Lower lobe of right lung (tissue), 2 donors: Measurements from ENCODE around the gene POTEG. TPM values are rescaled to one million over a fixed set of nuclear protein-coding genes. Genes with fewer than 3 reads are reported as not detected.
A peak's percentile ranks its signal among the peaks of the same experiment; 100 is the strongest.
"Not testable (repeated sequence)": the region's sequence is repeated elsewhere in the genome, so short reads cannot be mapped to it uniquely, and the experiment has no call there.

Experiments used
- ATAC-seq, 2 donors: fragments of 200-7000 bp; cut with Tn5 transposase; one replicate each; pipeline ENCODE4 v1.9.1; 2020 to 2022; ENCODE audit warnings: mild to moderate bottlenecking in 2 of 2, moderate library complexity in 2 of 2
- DNase-seq: peaks from one replicate; pipeline ENCODE4 v3.0.0-alpha.2; 2020
- H3K27ac ChIP-seq: fragments of 200-600 bp; one replicate; pipeline ENCODE4 v1.8.0; 2022
- H3K27me3 ChIP-seq: fragments of 200-600 bp; one replicate; pipeline ENCODE4 v1.8.0; 2022; ENCODE audit warnings: low read depth
- H3K36me3 ChIP-seq: fragments of 200-600 bp; one replicate; pipeline ENCODE4 v1.8.0; 2022; ENCODE audit warnings: mild to moderate bottlenecking
- H3K4me1 ChIP-seq: fragments of 200-600 bp; one replicate; pipeline ENCODE4 v1.8.0; 2022
- H3K4me3 ChIP-seq: fragments of 200-600 bp; one replicate; pipeline ENCODE4 v1.8.0; 2022; ENCODE audit warnings: mild to moderate bottlenecking
- H3K9me3 ChIP-seq: fragments of 200-600 bp; one replicate; pipeline ENCODE4 v1.8.0; 2022
- intact Hi-C: fragments of 100-400 bp; cut with DNase I; formaldehyde crosslinking; loops from one replicate; pipeline ENCODE4 v1.11.0; 2022
- long read RNA-seq: library from polyadenylated mRNA; unstranded; transcript quantifications from one replicate; pipeline ENCODE4 v2.0.0, GENCODE V29; 2021
- total RNA-seq: library from RNA; stranded (reverse); fragmentation: NEBNext Ultra II Directional; extraction: Animal tissue kit (Norgen Biotek cat#: 25700); gene quantifications from one replicate; pipeline ENCODE4 v1.2.1, GENCODE V29; 2021
- donor health status: DM: no; HTN: yes; CAD: no; lungs with severe emphysema.

Gene POTEG
- not detected for total RNA-seq
- long read RNA-seq: 0 reads

GRCh38 chr14:19434241-19434640, at the start of gene POTEG:
Gene POTEG, minus strand, starts transcription at chr14:19434341. Its CDS starts 52 bp downstream, at chr14:19434289.
- H3K4me3 ChIP-seq, H3K27me3 ChIP-seq, H3K9me3 ChIP-seq, intact Hi-C loops, ATAC-seq, H3K36me3 ChIP-seq, DNase-seq, H3K4me1 ChIP-seq, H3K27ac ChIP-seq: not testable (repeated sequence)

- H3K9me3 ChIP-seq, H3K4me3 ChIP-seq, H3K27me3 ChIP-seq, intact Hi-C loops, H3K27ac ChIP-seq, DNase-seq, H3K36me3 ChIP-seq, H3K4me1 ChIP-seq, ATAC-seq: not testable (repeated sequence)
These were observed 48.0 kb upstream of the POTEG start for GRCh38 chr14:19482093-19482492.

GRCh38 chr14:19481421-19481820, 47.3 kb upstream of the POTEG start:
- intact Hi-C loops, H3K27ac ChIP-seq, H3K4me1 ChIP-seq, H3K9me3 ChIP-seq, H3K4me3 ChIP-seq, DNase-seq, H3K27me3 ChIP-seq, H3K36me3 ChIP-seq: not testable (repeated sequence)
- ATAC-seq: peak in 1 of 2 donors; percentile 3

- H3K9me3 ChIP-seq, H3K4me1 ChIP-seq, DNase-seq, H3K4me3 ChIP-seq, H3K27me3 ChIP-seq, intact Hi-C loops, H3K27ac ChIP-seq, H3K36me3 ChIP-seq: not testable (repeated sequence)
- peak; percentile 7 to 41 for ATAC-seq
These were observed 46.4 kb upstream of the POTEG start for GRCh38 chr14:19480491-19480890.

GRCh38 chr14:19445761-19446160, 11.6 kb upstream of the POTEG start:
- ATAC-seq, H3K4me1 ChIP-seq, DNase-seq, H3K36me3 ChIP-seq, H3K9me3 ChIP-seq, intact Hi-C loops, H3K4me3 ChIP-seq, H3K27me3 ChIP-seq, H3K27ac ChIP-seq: not testable (repeated sequence)

- intact Hi-C loops, H3K9me3 ChIP-seq, H3K36me3 ChIP-seq, H3K27ac ChIP-seq, H3K27me3 ChIP-seq, ATAC-seq, H3K4me3 ChIP-seq, H3K4me1 ChIP-seq, DNase-seq: not testable (repeated sequence)
These were observed 5.7 kb upstream of the POTEG start for GRCh38 chr14:19439826-19440225.

GRCh38 chr14:19439219-19439618, 5.1 kb upstream of the POTEG start:
- DNase-seq, H3K27ac ChIP-seq, H3K4me1 ChIP-seq, H3K27me3 ChIP-seq, intact Hi-C loops, H3K36me3 ChIP-seq, H3K4me3 ChIP-seq, ATAC-seq, H3K9me3 ChIP-seq: not testable (repeated sequence)

- ATAC-seq: peak in 1 of 2 donors; percentile 31
- H3K36me3 ChIP-seq, H3K4me3 ChIP-seq, H3K27me3 ChIP-seq, intact Hi-C loops, H3K27ac ChIP-seq, H3K4me1 ChIP-seq, DNase-seq, H3K9me3 ChIP-seq: not testable (repeated sequence)
These were observed 2.9 kb upstream of the POTEG start for GRCh38 chr14:19437126-19437443.

GRCh38 chr14:19436311-19437125, 2.4 kb upstream of the POTEG start:
- H3K27me3 ChIP-seq, intact Hi-C loops, H3K36me3 ChIP-seq, H3K4me3 ChIP-seq, DNase-seq, H3K9me3 ChIP-seq, H3K27ac ChIP-seq, H3K4me1 ChIP-seq: not testable (repeated sequence)
- peak; percentile 29 to 63 for ATAC-seq

- peak; percentile 13 to 53 for ATAC-seq
- H3K36me3 ChIP-seq, H3K4me1 ChIP-seq, H3K4me3 ChIP-seq, H3K27me3 ChIP-seq, DNase-seq, intact Hi-C loops, H3K9me3 ChIP-seq, H3K27ac ChIP-seq: not testable (repeated sequence)
These were observed 1.7 kb upstream of the POTEG start for GRCh38 chr14:19435852-19436251.

- H3K36me3 ChIP-seq, H3K4me1 ChIP-seq, H3K27me3 ChIP-seq, ATAC-seq, intact Hi-C loops, H3K27ac ChIP-seq, H3K4me3 ChIP-seq, H3K9me3 ChIP-seq: not testable (repeated sequence)
- peak; percentile 16 for DNase-seq
These were observed 750 bp upstream of the POTEG start for GRCh38 chr14:19434891-19435290.

GRCh38 chr14:19433765-19434164, 376 bp downstream of the POTEG start:
- DNase-seq, intact Hi-C loops: not testable (repeated sequence)

GRCh38 chr14:19408519-19408918, 25.6 kb downstream of the POTEG start:
- DNase-seq, H3K27me3 ChIP-seq, H3K27ac ChIP-seq: not testable (repeated sequence)

More at GRCh38 chr14:19433765-19434164, 376 bp downstream of the POTEG start:
- not testable (repeated sequence) for H3K27me3 ChIP-seq, H3K9me3 ChIP-seq, H3K4me1 ChIP-seq, H3K4me3 ChIP-seq, H3K36me3 ChIP-seq, ATAC-seq, H3K27ac ChIP-seq

GRCh38 chr14:19402097-19402496, 32.0 kb downstream of the POTEG start:
- H3K27me3 ChIP-seq, H3K4me1 ChIP-seq, H3K4me3 ChIP-seq, intact Hi-C loops, ATAC-seq, H3K36me3 ChIP-seq, DNase-seq, H3K9me3 ChIP-seq, H3K27ac ChIP-seq: not testable (repeated sequence)

More at GRCh38 chr14:19408519-19408918, 25.6 kb downstream of the POTEG start:
- H3K4me3 ChIP-seq, intact Hi-C loops, H3K9me3 ChIP-seq, H3K4me1 ChIP-seq, ATAC-seq, H3K36me3 ChIP-seq: not testable (repeated sequence)
